CD4-positive, alpha-beta T cell treated with Interferon alpha-2 for 1 hour (primary cell): ENCODE measurements around the gene KDM4C.
"Not testable (repeated sequence)": the region's sequence is repeated elsewhere in the genome, so short reads cannot be mapped to it uniquely, and the experiment has no call there.

ENCODE experiments used
- DNase-seq, 2 donors: peaks; one replicate each; pipeline ENCODE4 v3.0.0-alpha.2; 2020 to 2022

The KDM4C gene

DNA sequence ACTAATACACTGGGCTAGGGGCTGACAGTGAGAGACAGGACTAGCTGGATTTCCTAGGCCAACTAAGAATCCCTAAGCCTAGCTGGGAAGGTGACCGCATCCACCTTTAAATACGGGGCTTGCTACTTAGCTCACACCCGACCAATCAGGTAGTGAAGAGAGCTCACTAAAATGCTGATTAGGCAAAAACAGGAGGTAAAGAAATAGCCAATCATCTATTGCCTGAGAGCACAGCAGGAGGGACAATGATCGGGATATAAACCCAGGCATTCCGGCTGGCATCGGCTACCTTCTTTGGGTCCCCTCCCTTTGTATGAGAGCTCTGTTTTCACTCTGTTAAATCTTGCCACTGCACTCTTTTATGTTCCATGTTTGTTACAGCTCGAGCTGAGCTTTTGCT, 425.4 kb downstream of the KDM4C start:
- DNase-seq: not testable (repeated sequence)

DNA sequence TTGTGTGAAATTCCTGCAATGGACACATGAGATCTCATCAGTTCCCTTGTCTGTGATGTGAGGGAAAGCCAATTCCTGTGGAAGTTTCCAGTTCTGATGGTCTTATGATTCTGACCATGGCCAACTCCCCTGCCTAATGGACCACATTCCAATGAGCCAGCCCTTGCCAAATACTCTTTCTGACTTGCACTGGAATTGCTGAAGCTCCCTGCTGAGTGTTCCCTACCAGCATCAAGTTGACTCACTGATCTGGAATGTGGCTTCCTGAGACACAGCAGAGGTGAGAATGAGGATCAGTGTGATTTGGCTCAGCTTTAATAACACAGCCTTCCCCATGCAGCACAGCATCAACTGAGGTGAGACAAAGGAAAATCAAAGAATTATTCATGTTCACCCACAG, 427.8 kb downstream of the KDM4C start:
- no peak for DNase-seq

DNA sequence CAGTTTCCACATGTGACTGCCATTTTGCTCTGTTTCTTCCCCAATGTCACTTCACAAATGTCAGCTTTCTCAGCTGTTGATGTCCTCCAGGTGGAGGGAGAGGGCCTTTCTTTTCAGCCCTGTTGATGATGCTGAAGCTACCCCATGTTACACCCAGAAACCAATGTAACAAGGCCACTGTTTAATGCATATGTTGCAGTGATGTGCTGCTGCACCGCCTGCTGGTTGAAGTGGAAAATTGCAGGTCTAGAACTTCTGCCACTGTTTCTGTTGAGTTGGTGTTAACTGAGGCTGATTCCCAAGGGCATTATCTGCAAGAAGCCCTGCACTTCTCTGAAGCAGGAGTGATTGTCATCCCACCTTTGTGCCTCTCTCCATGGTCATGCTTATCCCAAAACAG, 428.4 kb downstream of the KDM4C start:
- peak in 1 of 2 donors; percentile 2 for DNase-seq

DNA sequence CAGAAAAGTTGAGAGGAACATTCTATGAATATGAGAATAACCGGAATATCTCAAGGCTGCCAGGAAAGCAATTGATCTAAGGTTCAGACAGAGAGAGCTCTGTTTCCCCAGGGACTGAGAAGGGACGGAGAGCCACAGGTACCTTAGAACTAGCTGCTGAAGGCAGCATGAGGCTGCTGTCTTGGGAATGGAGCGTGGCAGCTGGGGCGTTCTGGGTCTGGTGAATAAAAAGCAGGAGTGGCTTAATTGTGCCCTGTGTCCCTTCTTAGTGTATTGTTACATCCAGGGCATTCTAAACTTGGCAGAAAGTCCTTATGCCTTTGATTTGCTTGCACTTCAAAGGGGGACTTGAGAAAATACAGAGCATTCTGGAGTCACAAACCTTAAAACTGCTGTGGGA, 434.5 kb downstream of the KDM4C start:
- no peak for DNase-seq

DNA sequence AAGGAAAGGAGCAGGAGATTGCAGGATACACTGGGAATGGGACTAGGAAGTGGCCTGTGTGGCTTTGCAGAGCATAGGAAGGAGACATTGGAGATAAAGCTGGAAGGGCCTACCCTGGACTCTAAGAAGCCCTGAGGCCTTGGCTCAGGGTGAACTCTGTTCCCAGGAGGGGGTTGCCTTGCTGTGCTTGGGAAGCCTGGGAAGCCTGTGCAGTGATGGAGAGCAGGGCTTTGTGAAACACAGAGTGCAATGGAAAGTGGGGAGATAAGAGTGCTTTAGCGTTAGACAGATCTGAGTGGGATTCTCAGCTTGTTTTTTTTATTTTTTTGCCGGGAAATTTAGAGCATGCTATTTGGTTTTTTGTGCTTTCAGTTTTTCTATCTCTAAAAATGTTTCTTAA, 437.8 kb downstream of the KDM4C start:
- no peak for DNase-seq

DNA sequence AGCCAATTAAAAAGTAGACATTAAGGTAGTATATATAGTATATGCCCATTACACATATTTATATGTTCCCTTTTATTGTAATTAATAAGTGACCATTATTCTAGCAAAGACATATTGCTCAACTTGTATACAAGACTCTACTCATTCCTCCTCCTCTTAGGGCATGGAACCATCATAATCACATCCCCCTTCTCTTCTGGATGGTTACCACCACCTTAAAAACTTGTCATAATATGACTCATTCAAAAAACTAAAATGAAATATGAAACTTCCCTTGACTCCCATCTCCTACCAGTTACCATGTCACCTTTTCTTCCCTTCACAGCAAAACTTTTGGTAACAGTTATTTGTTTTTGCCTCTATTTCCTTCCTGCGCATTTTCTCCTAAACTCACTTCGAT, 438.7 kb downstream of the KDM4C start:
- DNase-seq: no peak

DNA sequence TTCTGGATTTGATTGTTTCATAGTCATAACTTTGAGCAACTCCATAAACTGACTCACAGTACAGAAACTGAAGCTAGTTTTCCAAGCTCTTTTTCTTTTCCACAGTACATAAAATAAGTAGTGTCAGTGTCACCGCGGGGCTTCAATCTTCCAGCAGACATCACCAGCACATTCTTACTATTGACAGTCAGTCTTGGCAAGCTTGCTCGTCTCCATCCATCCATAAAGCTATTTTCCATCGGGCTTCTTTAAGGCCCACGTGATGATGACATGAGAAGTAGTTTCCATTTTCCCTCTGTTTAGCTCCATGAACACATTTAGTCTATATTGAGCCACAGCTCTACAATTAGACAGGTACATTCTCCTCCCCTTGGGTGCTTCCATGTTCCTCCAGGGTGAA, 443.4 kb downstream of the KDM4C start:
- DNase-seq: no peak

DNA sequence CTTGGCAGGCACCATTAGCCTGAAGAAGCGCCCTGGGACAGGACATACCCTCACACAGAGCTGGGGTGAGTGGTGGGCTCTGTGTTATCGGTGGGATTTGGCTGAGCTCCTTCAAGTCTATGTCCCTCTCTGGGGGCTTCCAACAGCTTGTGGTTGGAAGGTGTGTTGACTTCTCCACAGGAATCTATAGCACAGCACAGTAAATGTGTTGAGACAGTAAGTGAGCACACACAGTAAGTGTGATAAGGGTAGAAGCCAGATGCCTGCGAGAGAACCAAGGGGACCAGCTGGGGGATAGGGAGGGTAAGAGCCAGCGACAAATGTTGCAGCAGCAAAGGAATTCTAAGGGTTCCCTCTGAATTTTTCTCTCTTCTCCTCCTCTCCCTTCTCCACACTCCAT, 448.0 kb downstream of the KDM4C start:
- DNase-seq: no peak

DNA sequence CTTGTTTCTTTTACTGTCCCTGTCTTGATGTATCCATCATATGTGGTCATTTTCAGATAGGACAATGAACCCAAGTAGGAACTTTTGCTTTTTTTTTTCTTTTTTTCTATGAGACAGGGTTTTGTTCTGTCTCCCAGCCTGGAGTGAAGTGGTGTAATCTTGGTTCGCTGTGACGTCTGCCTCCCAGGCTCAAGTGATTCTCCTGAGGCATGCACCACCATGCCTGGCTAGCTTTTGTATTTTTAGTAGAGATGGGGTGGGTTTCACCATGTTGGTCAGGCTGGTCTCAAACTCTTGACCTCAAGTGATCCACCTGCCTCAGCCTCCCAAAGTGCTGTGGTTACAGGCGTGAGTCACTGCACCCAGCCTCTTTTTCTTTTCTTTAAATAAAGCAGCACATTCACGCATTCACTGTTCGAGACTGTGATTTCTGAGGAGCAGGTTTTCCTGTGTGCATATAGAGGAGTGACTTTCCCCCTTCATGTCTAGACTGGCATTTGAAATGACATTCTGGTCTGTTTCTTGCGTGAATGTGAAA, 448.5 kb downstream of the KDM4C start:
- DNase-seq: no peak

DNA sequence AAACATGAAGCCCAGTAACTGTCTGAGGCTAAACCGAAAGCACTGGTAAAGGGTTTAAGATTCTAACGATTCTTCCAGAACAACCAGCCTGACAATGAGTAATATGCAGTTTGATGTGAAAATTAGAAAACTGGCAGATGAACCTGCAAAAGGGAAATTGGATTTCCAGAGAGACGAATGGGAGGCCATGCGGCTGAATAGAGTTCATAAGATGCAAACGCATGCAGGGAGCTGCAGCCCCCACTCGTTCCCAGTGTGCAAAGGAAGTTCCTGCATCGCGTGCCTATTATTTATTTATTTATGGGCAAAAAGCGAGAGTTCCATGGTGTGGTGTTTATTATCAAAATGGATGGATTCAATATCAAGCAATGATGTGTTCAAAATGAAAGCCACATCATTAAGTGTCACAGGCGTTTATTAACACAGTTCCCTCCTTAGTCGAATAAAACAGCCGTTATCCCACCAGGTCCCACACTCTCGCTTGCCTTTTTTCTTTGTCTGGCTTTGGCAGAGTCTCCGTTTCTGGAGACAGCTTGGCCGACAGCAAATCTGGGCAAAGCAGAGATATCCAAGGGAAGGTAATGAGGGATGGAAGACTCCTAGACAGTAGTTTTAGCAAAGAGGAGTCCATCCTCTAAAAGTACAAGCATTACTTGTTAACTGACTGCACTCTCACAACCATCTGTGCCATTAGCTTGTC, 451.4 kb downstream of the KDM4C start:
- no peak for DNase-seq

DNA sequence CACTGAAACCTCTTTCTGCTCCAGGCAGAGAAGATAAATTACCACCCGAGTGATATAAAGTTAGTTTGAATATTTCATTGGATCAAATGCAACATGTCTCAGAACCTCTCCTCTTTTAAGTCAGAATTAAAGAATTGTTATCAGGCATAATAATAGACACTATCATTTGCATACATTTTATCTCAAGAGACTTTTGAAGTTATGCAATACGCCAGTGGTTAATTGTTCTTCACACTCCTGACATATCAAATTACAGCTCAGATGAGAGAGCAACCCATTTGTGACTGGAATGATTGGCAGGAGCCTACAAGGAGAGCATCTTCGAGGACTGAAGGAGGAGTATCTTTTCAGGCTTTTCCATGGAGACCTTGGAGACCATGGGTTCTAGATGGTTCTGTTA, 452.2 kb downstream of the KDM4C start:
- DNase-seq: no peak

DNA sequence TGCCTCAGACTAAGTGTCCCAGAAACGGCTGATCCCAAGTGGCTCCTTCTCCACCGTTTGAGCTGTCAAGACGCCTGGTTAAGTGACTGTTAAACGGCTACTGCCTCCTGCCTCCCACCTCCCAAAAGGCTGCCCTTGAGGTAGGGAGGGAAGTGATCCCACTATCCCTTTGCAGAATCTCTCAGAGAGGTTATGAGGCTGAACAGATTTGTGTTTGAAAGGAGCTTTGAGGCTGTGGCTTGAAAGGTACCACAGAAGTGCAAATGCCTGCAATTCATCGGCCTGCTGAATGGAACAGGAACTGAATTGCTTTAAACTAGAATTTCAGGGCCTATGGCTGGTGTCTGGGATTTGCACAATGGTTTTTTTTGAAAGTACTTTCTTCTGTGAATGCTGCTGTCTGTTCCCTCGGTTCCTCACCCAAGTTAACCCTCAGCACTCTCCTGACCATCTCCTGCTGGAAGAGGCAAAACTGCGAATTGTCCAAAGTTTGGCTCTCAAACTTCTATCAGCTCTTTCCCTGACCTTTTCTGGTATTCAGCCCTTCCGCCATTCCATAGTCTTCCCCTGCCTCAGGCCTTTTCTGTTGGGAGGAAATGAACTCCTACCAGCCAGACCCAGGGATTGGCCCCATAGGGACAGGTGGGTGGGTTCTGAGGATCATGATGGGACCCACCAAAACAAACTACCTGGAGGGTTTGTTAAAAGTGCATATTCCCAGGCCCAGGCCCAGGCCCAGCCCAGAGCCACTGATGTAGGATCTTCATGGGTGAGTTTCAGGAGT, 453.3 kb downstream of the KDM4C start:
- no peak for DNase-seq

DNA sequence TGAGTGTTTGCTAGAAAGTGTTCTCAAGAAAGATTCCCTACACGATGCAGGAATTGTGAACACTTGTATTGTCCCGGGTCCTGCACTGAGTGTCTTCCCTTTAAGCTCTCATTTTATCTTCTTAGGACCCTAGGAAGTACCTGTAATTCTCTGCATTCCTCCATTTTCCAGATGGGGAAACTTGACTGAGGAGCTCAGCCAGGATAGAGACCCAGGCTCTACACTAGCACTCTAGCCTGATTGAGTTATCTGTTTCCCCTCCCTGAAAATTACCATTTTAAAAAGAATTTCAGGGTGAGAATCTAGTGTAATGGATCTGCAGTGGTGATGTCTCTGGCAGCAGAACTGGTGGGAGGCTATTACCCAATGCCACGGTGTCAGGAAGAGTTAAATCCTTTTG, 453.9 kb downstream of the KDM4C start:
- no peak for DNase-seq

DNA sequence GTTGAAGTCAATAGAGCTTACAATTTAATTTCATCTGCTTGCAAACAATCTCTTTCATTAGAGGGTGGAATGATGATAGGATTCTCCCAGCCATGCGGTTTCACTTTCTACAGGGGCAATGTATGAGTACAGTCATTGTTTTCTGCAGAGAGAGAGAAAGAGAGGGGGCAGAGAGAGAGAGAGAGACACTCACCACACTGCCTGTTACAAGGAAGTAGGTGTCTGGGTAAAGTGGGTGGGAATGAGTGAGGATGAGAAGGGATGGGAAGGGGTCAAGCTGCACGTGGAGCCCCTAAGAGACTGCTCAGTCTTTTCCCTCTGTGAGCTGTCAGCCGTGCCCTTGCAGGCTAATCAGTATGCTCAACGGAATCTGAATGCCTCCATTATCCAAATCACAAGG, 454.3 kb downstream of the KDM4C start:
- DNase-seq: no peak

DNA sequence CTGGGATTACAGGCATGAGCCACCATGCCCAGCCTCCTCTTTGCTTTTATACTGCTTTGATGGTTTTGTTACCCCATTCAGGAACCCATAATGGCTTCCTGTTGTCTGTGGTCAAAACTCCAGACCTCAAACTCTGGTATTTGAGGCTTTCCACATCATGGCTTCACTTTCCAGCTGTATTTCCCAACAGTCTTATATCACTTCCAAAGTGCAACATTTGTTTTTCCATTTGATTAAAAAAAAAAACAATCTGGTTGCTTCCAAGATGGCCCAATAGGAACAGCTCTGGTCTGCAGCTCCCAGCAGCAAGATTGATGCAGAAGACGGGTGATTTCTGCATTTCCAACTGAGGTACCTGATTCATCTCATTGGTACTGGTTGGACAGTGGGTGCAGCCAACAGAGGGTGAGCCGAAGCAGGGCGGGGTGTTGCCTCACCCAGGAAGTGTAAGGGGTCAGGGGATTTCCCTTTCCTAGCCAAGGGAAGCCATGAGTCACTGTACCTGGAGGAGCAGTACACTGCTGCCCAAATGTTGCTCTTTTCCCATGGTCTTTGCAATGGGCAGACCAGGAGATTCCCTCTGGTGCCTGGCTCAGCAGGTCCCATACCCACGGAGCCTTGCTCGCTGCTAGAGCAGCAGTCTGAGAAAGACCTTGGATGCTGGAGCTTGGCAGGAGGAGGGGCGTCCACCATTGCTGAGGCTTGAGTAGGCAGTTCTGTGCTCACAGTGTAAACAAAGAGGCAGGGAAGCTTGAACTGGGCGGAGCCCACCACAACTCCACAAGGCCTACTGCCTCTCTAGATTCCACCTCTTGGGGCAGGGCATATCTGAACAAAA, 458.4 kb downstream of the KDM4C start:
- DNase-seq: peak; percentile 3 to 5

DNA sequence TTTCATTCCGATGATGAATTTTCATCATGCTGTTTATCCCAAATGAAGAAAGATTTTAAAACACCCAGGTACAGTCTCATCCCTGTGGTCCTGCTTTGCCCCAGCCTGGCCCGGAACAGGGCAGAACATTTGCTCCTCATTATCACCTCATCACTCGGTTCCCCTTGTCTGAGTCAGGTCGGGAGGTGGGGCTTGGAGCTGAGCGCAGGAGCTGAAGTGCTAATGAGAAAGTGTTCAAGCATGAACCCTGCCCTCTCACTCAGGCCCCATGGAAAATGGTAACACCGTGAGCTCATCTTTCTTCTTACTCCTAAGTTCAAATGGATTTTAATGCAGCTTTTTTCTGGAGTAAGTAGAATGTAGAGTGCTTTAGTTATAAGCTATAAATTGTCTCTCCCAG, 466.2 kb downstream of the KDM4C start:
- no peak for DNase-seq
